ENCODE measurements around the gene EXOG.
"Not testable (repeated sequence)": the region's sequence is repeated elsewhere in the genome, so short reads cannot be mapped to it uniquely, and the experiment has no call there.

EXOG gene

DNA sequence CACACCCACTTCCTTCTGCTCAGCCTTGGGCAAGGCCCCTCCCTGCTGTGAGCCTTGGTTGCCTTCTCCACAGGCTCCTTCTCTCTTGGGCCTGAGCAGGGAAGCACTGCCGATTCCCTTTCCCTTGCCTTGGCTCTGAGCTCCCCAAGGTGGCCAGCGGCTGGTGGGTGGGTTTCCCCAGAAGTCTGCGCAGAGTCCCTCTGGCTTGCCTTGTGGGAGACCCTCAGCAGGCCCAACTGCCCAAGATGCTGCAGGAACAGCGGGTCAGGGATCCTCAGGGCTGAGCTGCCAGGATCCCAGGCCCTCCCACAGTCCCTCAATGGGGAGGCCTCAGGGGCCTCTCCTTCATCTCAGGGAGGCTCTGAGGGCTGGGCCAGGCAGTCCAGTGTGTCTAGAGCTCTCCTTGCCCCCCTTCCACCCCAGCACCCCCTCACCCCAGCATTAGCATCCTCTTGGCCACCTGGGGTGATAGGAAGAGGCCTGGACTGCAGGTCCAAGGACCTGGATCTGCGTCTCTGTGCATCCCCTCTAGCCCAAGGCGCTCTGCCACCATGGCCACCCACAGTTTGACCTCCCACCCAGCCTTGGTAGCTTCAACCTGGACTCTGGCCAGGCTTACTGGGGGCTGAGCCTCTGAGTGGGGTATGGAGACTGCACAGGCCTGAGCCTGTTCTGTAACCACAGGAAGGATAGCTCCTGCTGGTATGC is 68.6 kb downstream of the EXOG start:
- DNase-seq (ENCODE audit: low spot score): no peak

DNA sequence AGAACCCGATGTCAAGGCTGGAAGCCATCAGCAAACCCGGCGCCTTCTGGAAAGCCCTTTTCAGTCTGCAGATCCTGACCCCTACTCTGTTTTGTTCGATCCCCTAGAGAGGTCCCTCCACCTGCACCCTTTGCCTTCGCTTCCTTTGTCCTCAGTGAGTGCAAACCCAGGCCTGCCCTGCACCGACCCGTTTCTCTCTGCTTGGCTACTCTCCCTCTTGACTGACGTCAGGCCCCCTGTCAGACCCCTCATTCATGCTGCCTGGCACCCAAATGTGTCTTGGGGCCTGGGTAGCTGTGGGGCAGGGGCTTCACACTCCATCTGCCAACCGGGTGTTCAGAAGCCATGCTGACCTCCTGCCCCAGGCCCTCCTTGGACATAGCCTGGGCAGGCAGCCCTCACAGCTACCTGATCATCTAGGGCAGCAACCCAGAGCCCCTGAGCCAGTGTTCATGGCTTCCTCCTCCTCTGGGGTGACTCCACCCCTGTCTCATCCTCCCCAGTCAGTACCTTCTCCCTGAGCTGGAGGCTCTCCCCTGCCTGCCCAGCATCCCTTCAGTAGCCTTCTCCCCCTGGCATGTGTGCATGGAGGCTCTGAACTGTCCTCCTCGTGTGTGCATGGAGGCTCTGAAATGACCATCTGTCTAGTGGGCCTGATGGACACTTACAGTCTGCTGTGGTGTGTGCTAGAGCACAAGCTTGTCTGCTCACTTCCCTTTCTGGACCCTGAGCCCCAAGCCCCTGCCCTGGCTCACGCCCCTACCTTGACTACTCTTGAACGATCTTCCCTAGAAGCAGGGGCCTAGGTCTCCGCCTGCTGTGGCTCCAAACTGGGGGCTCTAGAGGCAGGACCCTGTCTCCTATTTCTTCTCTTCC is 69.4 kb downstream of the EXOG start:
- no peak for DNase-seq (ENCODE audit: low spot score)

DNA sequence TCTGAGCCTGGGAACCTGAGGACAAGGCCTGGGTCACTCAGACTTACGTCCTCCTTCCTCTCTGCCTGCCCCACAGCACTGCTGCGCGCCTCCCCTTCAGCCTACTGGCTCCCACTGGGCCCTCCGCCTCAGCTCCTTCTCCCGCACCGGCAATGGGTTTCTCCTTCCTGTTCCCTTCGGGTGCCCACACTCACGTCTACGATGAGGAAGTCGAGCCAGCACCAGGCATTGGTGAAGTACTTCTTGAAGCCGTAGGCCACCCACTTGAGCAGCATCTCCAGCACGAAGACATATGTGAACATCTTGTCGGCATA is 70.0 kb downstream of the EXOG start:
- DNase-seq (ENCODE audit: low spot score): no peak

DNA sequence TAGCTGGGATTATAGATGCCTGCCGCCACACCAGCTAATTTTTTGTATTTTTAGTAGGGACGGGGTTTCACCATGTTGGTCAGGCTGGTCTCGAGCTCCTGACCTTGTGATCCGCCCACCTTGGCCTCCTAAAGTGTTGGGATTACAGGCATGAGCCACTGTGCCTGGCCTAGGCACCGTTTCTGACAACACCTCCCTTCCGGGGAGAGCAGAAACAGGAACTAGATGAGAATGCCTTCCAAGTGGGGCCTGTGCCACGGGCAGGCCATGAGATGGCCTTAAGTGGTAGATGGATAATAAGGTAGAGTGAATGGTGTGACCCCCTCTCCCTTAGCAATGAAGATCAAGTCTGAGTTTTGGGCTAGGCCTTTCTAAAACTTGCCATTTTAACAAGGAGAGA is 70.7 kb downstream of the EXOG start:
- not testable (repeated sequence) for DNase-seq (ENCODE audit: low spot score)

DNA sequence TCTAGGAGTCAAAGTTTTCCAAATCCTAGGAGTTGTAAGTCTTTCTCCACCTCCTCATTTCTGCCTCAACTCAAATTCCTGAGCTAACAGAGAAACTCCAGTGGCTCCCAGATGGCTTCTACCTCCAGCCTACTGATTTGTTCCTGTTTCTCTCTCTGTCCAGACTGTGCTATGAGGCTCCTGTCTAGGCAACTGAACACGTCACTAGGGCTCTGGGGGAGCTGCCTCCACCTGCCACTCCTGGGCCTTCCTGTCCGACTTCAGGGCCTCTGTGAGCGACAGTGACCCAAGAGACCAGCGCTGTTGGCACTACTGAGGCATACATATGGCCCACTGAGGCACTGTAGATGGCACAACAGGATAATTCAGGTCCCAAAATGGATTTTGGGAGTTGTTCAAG is 71.4 kb downstream of the EXOG start:
- no peak for DNase-seq (ENCODE audit: low spot score)

DNA sequence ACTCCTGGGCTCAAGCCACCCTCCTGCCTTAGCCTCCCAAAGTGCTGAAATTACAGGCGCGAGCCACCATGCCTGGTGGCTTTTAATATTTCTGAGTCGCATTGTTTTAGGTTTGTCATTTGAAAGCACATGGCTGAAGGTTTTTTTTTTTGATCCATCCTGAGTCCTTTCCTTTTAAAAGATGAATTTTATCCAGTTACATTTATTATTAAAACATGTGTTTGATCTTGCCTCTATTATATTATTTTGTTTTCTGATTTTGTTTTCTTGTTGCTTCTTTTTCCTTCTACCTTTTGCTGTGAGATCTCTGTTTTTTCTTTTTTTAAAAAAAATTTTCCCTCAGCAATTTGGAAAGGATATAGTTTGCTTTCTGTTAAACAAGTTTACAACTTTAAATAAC is 77.0 kb downstream of the EXOG start:
- no peak for DNase-seq (ENCODE audit: low spot score)

DNA sequence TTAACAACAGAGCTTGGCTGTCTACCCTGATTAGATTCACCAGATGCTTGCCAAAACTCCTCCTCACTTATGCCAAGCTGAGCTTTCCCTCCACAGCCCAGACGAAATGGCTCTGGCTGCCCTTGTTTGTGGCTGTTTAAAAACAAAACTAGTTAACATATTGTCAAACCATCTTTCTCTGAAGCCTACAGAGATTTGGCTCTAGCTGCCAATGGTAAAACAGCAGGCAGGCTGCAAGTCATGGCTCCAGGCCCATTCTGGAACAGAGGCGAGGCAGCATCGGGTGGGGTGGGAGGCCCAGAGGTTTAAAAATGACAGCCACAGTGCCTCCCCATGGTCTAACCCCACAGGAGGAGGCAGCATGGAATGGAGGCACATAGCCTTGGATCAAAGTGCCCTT is 77.4 kb downstream of the EXOG start:
- DNase-seq (ENCODE audit: low spot score): no peak

DNA sequence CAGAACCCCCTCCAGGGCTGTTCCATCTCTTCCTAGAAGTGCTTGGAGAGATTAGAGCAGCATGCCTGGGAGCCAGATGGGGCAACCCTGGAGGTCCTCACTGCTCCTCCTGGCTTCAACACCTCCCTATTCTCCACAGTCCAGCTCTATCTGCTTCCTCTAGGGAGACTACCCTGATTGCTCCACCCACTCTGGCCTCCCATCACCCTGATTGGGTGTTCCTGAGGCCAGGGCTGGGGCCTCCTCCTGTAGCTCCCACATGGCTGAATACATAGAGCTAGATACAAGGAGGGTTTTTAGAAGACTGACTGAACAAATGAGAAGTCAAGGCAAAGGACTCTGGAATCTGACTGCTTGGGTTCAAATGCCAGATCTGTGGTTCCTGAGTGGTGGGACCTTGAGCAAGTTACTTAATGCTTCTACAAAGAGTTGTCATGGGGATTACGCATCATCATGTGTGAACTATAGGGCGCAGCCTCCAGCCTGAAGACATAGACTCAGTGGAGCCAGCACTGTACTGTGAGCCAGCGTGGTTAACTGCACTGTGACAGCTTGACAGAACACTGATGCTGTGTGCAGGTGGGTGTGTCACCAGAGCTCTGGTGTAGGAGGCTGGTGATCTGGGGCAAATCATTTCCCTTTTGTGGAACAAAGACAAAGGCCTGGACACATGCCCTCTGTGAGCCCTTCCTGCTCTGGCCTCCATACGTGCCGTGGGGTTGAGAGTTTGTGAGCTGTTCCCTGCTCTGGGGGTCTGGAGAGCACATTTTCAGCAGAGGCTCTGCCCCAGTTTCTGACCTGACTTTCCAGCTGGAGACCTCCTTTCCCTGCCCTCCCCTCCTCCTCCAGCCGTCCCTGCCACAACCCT is 78.5 kb downstream of the EXOG start:
- no peak for DNase-seq (ENCODE audit: low spot score)

DNA sequence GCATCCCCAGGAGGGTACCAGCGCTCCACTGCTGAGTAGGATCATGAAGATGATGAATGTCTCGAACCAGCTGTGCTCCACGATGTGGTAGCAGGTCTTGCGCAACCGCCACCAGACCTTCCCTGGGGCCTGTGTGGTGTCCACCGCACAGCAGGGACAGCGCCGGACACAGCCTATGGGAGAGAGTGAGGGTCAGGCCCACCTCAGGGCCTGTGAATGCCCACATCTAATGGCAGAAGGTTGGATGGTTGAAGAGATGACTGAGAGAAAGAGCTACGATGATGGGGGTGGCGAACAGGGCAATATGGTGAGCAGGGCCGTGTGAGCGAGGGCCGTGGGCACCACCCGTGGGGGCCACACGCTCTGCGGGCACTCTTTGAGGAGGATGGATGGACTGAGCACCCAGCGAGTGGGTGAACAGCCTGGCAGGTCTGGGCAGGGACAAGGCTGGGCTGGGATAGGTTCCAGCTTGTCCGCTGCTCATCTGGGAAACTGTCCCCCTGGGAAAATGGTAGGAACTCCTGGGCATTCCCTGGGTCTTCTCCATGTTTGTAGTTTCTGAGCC is 79.2 kb downstream of the EXOG start:
- no peak for DNase-seq (ENCODE audit: low spot score)
